OCI-LY7 (cell line): ENCODE results near the gene GOT2. TPM values are rescaled to one million over a fixed set of nuclear protein-coding genes. Genes with fewer than 3 reads are reported as not detected.
"Not testable (repeated sequence)": the region's sequence is repeated elsewhere in the genome, so short reads cannot be mapped to it uniquely, and the experiment has no call there.

Experiments
- BruUV-seq: library from RNA; stranded (reverse); fragments of 400-500 nt; replicated peaks from 2 replicates; lab custom pipeline; 2021; lab: Mats Ljungman, UMichigan
- CTCF ChIA-PET: fragments of 300-600 bp; sonication (Branson Sonifier 250); formaldehyde crosslinking; loops from one replicate; lab custom pipeline; 2022; ENCODE audit warnings: antibody characterized with exemption; ENCODE audit not compliant: unreplicated experiment; lab: Charles Lee
- POLR2A ChIA-PET: fragments of 300-600 bp; sonication (Branson Sonifier 250); formaldehyde crosslinking; loops from one replicate; lab custom pipeline; 2022; ENCODE audit warnings: antibody characterized with exemption; lab: Charles Lee
- DNase-seq: peaks from one replicate; pipeline ENCODE4 v3.0.0-alpha.2; 2015; ENCODE audit warnings: low spot score
- H2AFZ ChIP-seq: fragments of 200-600 bp; sonication (generic), shearing (Covaris generic); 2 replicates; pipeline ENCODE4 v1.6.1; 2014; ENCODE audit warnings: mild to moderate bottlenecking, antibody characterized with exemption, low read length, moderate library complexity
- H3K27ac ChIP-seq: fragments of 200-600 bp; sonication (generic); 2 replicates; pipeline ENCODE4 v1.5.1; 2014; ENCODE audit warnings: mixed run types, low read depth, mild to moderate bottlenecking, moderate library complexity, low read length, inconsistent platforms; ENCODE audit not compliant: poor library complexity, severe bottlenecking
- H3K36me3 ChIP-seq: fragments of 200-600 bp; sonication (generic); 2 replicates; pipeline ENCODE4 v1.6.1; 2014; ENCODE audit warnings: mild to moderate bottlenecking, antibody characterized with exemption, low read length, moderate library complexity, mixed read lengths; ENCODE audit not compliant: insufficient read depth
- H3K4me1 ChIP-seq: fragments of 200-600 bp; sonication (generic); 2 replicates; pipeline ENCODE4 v1.5.1; 2014; ENCODE audit warnings: mild to moderate bottlenecking, low read length; ENCODE audit not compliant: insufficient read depth, poor library complexity, severe bottlenecking
- H3K4me2 ChIP-seq: fragments of 200-600 bp; sonication (generic); 2 replicates; pipeline ENCODE4 v1.6.1; 2014; ENCODE audit warnings: mild to moderate bottlenecking, low read length
- H3K4me3 ChIP-seq: fragments of 200-600 bp; sonication (generic); 2 replicates; pipeline ENCODE4 v1.5.1; 2014; ENCODE audit warnings: mild to moderate bottlenecking, low read depth, low read length; ENCODE audit not compliant: poor library complexity, severe bottlenecking
- H3K79me2 ChIP-seq: fragments of 200-600 bp; sonication (generic); 2 replicates; pipeline ENCODE4 v1.6.1; 2016; ENCODE audit warnings: low read depth, mild to moderate bottlenecking, low read length, moderate library complexity, mixed read lengths; ENCODE audit not compliant: insufficient read depth
- H3K9me2 ChIP-seq: fragments of 200-600 bp; sonication (generic); 2 replicates; pipeline ENCODE4 v1.6.1; 2016; ENCODE audit warnings: mild to moderate bottlenecking, low read length, mixed read lengths; ENCODE audit not compliant: insufficient read depth
- H3K9me3 ChIP-seq: fragments of 200-600 bp; sonication (generic); 2 replicates; pipeline ENCODE4 v1.6.1; 2014; ENCODE audit warnings: mild to moderate bottlenecking, mixed run types, low read length, mixed read lengths
- H4K20me1 ChIP-seq: fragments of 200-600 bp; sonication (generic); 2 replicates; pipeline ENCODE4 v1.6.1; 2014; ENCODE audit warnings: mild to moderate bottlenecking, antibody characterized with exemption, low read length, moderate library complexity, mixed read lengths; ENCODE audit not compliant: insufficient read depth
- CTCF ChIP-seq: fragments of 200-600 bp; sonication (generic); conservative IDR thresholded peaks from 2 replicates; pipeline ENCODE4 v1.5.1; 2014; ENCODE audit warnings: mild to moderate bottlenecking, antibody characterized with exemption, low read length, moderate library complexity, mixed read lengths
- EZH2phosphoT487 ChIP-seq: fragments of 200-600 bp; sonication (generic); IDR thresholded peaks from 2 replicates; pipeline ENCODE4 v1.6.1; 2018; ENCODE audit warnings: low read depth, borderline replicate concordance, mild to moderate bottlenecking, mixed run types, antibody characterized with exemption, low read length, moderate library complexity, mixed read lengths
- intact Hi-C: fragments of 100-400 bp; cut with micrococcal nuclease; formaldehyde crosslinking; loops from one replicate; pipeline ENCODE4 v1.10.0; 2022; ENCODE audit not compliant: unreplicated experiment
- total RNA-seq, 2 experiments: library from RNA; depleted of rRNA in 1 of 2; stranded (reverse); fragments of >200 nt in 1 of 2; shearing (Covaris generic) in 1 of 2; gene quantifications; 2 replicates each; pipeline ENCODE4 v1.2.3, GENCODE V29; 2014 to 2022

The GOT2 gene
- total RNA-seq, 2 experiments from 2014 or later, result 104 to 280 TPM

GRCh38 chr16:58741976-58742375 lies 7.9 kb upstream of the GOT2 start:
- no peaks in the 10 kb centered on the region for H3K9me3 ChIP-seq
- intact Hi-C loops, result no loop called here
- no peaks in the 10 kb centered on the region for H3K36me3 ChIP-seq
- no peak overlapping the region for H3K4me3 ChIP-seq
- TF ChIP-seq EZH2phosphoT487 (no peak), CTCF (no peak)
- no peak overlapping the region for H3K4me2 ChIP-seq
- no peak overlapping the region for H3K27ac ChIP-seq
- no peaks in the 10 kb centered on the region for H3K79me2 ChIP-seq
- DNase-seq, result no peak
- ChIA-PET POLR2A (interaction anchor here (0.6 kb wide), 1 partner anchor 1472 kb away, joined by 3 read pairs; no protein-coding TSS in a partner anchor), CTCF (no interaction called here)
- no peaks in the 10 kb centered on the region for H3K4me1 ChIP-seq
- no peak overlapping the region for H2AFZ ChIP-seq
- H4K20me1 ChIP-seq, result no peaks in the 10 kb centered on the region
- H3K9me2 ChIP-seq, result no peaks in the 10 kb centered on the region
- no TSS peak for BruUV-seq

GRCh38 chr16:58741166-58741565 lies 7.0 kb upstream of the GOT2 start:
- Histone ChIP-seq H3K36me3 (no peaks in the 10 kb centered on the region), H3K9me3 (no peaks in the 10 kb centered on the region), H2AFZ (no peak overlapping the region), H3K4me1 (no peaks in the 10 kb centered on the region), H3K4me2 (no peak overlapping the region), H3K9me2 (no peaks in the 10 kb centered on the region), H4K20me1 (no peaks in the 10 kb centered on the region), H3K79me2 (no peaks in the 10 kb centered on the region), H3K4me3 (no peak overlapping the region), H3K27ac (no peak overlapping the region)
- CTCF ChIA-PET, result no interaction called here
- DNase-seq, result no peak
- intact Hi-C loops, result no loop called here
- POLR2A ChIA-PET, result interaction anchor here (0.7 kb wide), 1 partner anchor 315 kb away, joined by 3 read pairs; no protein-coding TSS in a partner anchor
- no TSS peak for BruUV-seq
- TF ChIP-seq EZH2phosphoT487 (no peak), CTCF (no peak)

GRCh38 chr16:58738672-58739296 lies 4.7 kb upstream of the GOT2 start:
- no peak for DNase-seq
- intact Hi-C loops, result no loop called here
- CTCF ChIA-PET, result no interaction called here

GRCh38 chr16:58736341-58736740 lies 2.2 kb upstream of the GOT2 start:
- BruUV-seq, CTCF ChIA-PET, H3K27ac ChIP-seq, H2AFZ ChIP-seq, DNase-seq, H3K4me2 ChIP-seq, intact Hi-C loops, POLR2A ChIA-PET, H3K4me3 ChIP-seq, H3K9me2 ChIP-seq, H3K9me3 ChIP-seq, H4K20me1 ChIP-seq: not testable (repeated sequence)
- Histone ChIP-seq H3K79me2 (peaks cover 28% of the 10 kb centered on the region), H3K4me1 (peaks cover 24% of the 10 kb centered on the region), H3K36me3 (peaks cover 20% of the 10 kb centered on the region)

More at GRCh38 chr16:58738672-58739296, 4.7 kb upstream of the GOT2 start:
- TF ChIP-seq CTCF (no peak), EZH2phosphoT487 (no peak)
- BruUV-seq, result no TSS peak
- peaks cover 3% of the 10 kb centered on the region; the same call in 1 of the 2 replicates for H3K79me2 ChIP-seq
- H3K36me3 ChIP-seq, result peaks cover 2% of the 10 kb centered on the region; the same call in 1 of the 2 replicates
- H3K9me2 ChIP-seq, result no peaks in the 10 kb centered on the region
- peaks cover 9% of the 10 kb centered on the region for H3K4me1 ChIP-seq
- POLR2A ChIA-PET, result interaction anchor here (1.2 kb wide), 1 partner anchor 136 kb away, joined by 3 read pairs; no protein-coding TSS in a partner anchor
- H3K27ac ChIP-seq, result no peak overlapping the region
- no peaks in the 10 kb centered on the region for H3K9me3 ChIP-seq
- H4K20me1 ChIP-seq, result no peaks in the 10 kb centered on the region
- H3K4me2 ChIP-seq, result no peak overlapping the region
- H2AFZ ChIP-seq, result no peak overlapping the region
- no peak overlapping the region for H3K4me3 ChIP-seq
